ENCODE data around the gene ACTN4. TPM values are rescaled to one million over a fixed set of nuclear protein-coding genes. Genes with fewer than 3 reads are reported as not detected.
"Not testable (repeated sequence)": the region's sequence is repeated elsewhere in the genome, so short reads cannot be mapped to it uniquely, and the experiment has no call there.

Gene ACTN4
- total RNA-seq, 4 donors from 2014 or later, result 259 to 844 (median 429) TPM

- no peaks in the 10 kb centered on the region for H3K9me3 ChIP-seq
- no peaks in the 10 kb centered on the region for H3K4me1 ChIP-seq
- H3K27ac ChIP-seq, result peak within 1 kb of the TSS; percentile 69 to 79
- intact Hi-C loops (cut with DNase I; ENCODE audit: low total_unique reads), result no loop called here
- DNase-seq, result peak; percentile 98 to 100
- no peaks in the 10 kb centered on the region for H3K36me3 ChIP-seq
- peak; percentile 47 to 57 for TF ChIP-seq POLR2A (IDR thresholded peaks at IDR 0.05)
- TF ChIP-seq CTCF (IDR thresholded peaks at IDR 0.05), result peak in 1 of 4 experiments; percentile 12
- H3K4me3 ChIP-seq, result peak within 1 kb of the TSS; percentile 67 to 90
- H3K27me3 ChIP-seq, result no peaks in the 10 kb centered on the region
These were observed 28.7 kb upstream of the ACTN4 start, which contains the start of gene EIF3K for GRCh38 chr19:38618590-38619360. Gene EIF3K, plus strand, starts transcription at chr19:38619188. Its CDS starts 81 bp downstream, at chr19:38619269.

- peak overlapping the region; percentile 67 to 90 for H3K4me3 ChIP-seq
- no peaks in the 10 kb centered on the region for H3K36me3 ChIP-seq
- intact Hi-C loops (cut with DNase I; ENCODE audit: low total_unique reads), result loop anchor here (5.0 kb wide), 1 partner anchor 212 kb away; no protein-coding TSS in a partner anchor
- H3K9me3 ChIP-seq, result no peaks in the 10 kb centered on the region
- no peaks in the 10 kb centered on the region for H3K27me3 ChIP-seq
- H3K4me1 ChIP-seq, result no peaks in the 10 kb centered on the region
- H3K27ac ChIP-seq, result peak overlapping the region; percentile 69 to 79
- no peak for DNase-seq
- TF ChIP-seq CTCF (IDR thresholded peaks at IDR 0.05) (no peak), POLR2A (IDR thresholded peaks at IDR 0.05) (no peak)
These were observed 27.9 kb upstream of the ACTN4 start for GRCh38 chr19:38619361-38620174.

- no peaks in the 10 kb centered on the region for H3K27me3 ChIP-seq
- no peaks in the 10 kb centered on the region for H3K4me1 ChIP-seq
- no peaks in the 10 kb centered on the region for H3K9me3 ChIP-seq
- TF ChIP-seq CTCF (IDR thresholded peaks at IDR 0.05) (no peak), POLR2A (IDR thresholded peaks at IDR 0.05) (no peak)
- no peak overlapping the region for H3K4me3 ChIP-seq
- no peaks in the 10 kb centered on the region for H3K36me3 ChIP-seq
- intact Hi-C loops (cut with DNase I; ENCODE audit: low total_unique reads), result loop anchor here (5.0 kb wide), 1 partner anchor 218 kb away; no protein-coding TSS in a partner anchor
- no peak overlapping the region for H3K27ac ChIP-seq
- DNase-seq, result no peak
These were observed 22.6 kb upstream of the ACTN4 start for GRCh38 chr19:38624822-38625221.

GRCh38 chr19:38626401-38626800 lies 21.0 kb upstream of the ACTN4 start:
- Histone ChIP-seq H3K27ac (no peak overlapping the region), H3K4me3 (no peak overlapping the region), H3K27me3 (no peaks in the 10 kb centered on the region), H3K4me1 (no peaks in the 10 kb centered on the region), H3K36me3 (no peaks in the 10 kb centered on the region), H3K9me3 (no peaks in the 10 kb centered on the region)
- intact Hi-C loops (cut with DNase I; ENCODE audit: low total_unique reads), result no loop called here
- no peak for TF ChIP-seq CTCF (IDR thresholded peaks at IDR 0.05)
- TF ChIP-seq POLR2A (IDR thresholded peaks at IDR 0.05), result no peak
- DNase-seq, result no peak

GRCh38 chr19:38629568-38629967 lies 17.9 kb upstream of the ACTN4 start:
- no peaks in the 10 kb centered on the region for H3K27me3 ChIP-seq
- intact Hi-C loops (cut with DNase I; ENCODE audit: low total_unique reads), result no loop called here
- DNase-seq, result no peak
- H3K4me1 ChIP-seq, result no peaks in the 10 kb centered on the region
- no peak overlapping the region for H3K27ac ChIP-seq
- H3K4me3 ChIP-seq, result no peak overlapping the region
- TF ChIP-seq CTCF (IDR thresholded peaks at IDR 0.05) (no peak), POLR2A (IDR thresholded peaks at IDR 0.05) (no peak)
- H3K9me3 ChIP-seq, result no peaks in the 10 kb centered on the region
- H3K36me3 ChIP-seq, result no peaks in the 10 kb centered on the region

- H3K4me3 ChIP-seq; H3K36me3 ChIP-seq; H3K27ac ChIP-seq; intact Hi-C loops (cut with DNase I; ENCODE audit: low total_unique reads); H3K9me3 ChIP-seq; DNase-seq; H3K4me1 ChIP-seq; H3K27me3 ChIP-seq: not testable (repeated sequence)
These were observed 16.1 kb upstream of the ACTN4 start for GRCh38 chr19:38631301-38631700.

GRCh38 chr19:38631811-38632475 lies 15.5 kb upstream of the ACTN4 start:
- intact Hi-C loops (cut with DNase I; ENCODE audit: low total_unique reads); H3K27me3 ChIP-seq; H3K27ac ChIP-seq; H3K36me3 ChIP-seq; H3K4me1 ChIP-seq; H3K4me3 ChIP-seq; H3K9me3 ChIP-seq; DNase-seq: not testable (repeated sequence)
